GM18873 (cell line): ENCODE results near the gene SLC13A3.

Experiments used
- ATAC-seq: cut with Tn5 transposase; IDR thresholded peaks from one replicate; pipeline ENCODE4 v1.9.1; 2021; ENCODE audit warnings: mild to moderate bottlenecking, moderate library complexity, moderate number of reproducible peaks; ENCODE audit not compliant: unreplicated experiment, low FRiP score

The SLC13A3 gene

DNA sequence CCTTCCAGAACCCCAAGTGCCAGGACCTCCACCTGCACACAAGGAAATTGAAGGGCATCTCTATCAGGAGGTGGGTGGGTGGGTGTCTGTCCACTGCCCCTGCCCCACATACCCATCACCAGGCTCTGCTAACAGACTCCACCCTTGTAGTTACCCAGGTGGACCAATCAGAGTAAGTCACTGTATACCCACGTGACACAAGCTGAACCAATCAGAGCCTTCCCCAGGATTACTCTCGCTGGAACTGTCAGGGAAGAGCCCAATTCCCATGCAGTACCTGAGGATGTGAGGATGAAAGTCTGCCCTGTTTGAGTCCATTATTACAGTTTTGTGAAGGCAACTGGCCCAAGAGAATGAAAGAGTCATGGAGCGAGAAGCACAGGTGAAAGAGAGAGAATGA, 105.0 kb downstream of the SLC13A3 start:
- no peak for ATAC-seq

DNA sequence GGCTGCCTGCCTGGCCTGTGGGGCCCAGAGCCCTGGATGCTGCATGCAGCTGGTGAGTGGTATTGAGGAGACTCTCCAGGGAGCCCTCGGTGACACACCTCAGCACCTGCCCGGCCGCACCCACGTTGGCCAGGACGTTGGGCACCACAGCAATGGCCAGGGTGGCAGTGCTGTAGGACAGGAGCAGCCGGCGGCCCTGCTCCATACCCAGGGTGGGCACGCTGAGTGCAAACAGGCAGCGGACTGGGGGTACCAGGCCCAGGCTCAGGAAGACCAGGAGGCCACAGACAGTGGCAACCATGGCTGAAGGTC, 105.5 kb downstream of the SLC13A3 start:
- no peak for ATAC-seq

DNA sequence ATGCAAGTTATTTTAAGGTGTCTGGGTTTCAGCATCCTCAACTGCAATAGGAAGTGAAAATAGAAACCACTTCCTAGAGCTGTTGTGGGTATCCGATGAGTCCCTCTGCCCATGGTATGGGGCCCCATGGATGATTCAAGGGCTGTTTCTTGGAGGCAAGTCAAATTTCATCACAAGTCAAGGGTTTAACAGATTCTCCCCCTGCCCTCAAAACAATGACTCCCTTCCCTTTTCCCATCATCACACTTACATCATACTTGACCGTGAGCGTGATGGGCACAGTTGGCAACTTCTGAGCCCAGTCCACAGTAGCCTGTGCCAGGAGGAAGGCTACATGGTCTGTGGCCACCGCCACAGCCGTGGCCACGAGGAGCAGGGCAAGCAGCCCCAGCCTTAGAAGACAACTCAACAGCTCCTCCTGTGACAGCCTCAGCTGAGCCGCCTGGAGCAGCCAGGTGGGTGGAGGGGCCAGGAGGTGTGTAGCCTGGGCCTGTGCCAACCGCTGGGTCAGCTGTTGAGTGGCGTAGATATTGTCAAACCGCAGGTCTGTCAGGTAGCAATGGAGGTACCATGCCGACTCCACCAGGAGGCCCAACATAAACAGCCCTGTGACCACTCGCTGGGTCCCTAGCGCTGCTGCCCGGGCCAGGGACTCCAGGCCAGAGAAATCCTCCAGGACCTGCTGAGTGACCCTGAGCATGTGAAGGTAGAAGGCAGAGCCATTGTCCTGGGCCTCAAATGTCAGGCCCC, 106.0 kb downstream of the SLC13A3 start:
- no peak for ATAC-seq

DNA sequence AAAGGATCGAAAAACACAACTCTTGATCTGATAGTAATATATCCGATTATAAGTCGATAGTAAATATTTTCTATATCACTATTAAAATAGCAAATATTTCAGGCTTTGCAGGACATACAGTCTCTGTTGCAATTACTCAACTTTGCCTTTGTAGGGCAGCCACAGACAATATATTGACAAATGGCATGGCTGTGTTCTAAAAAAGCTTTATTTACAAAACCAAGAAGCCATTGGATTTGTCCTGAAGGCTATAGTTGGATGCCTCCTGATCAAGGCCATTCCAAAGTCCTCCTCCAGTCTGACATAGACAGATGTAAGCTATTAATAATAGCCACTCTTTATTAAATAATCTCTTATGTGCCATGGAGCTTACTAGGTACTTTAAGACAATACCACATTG, 106.7 kb downstream of the SLC13A3 start:
- ATAC-seq: no peak

DNA sequence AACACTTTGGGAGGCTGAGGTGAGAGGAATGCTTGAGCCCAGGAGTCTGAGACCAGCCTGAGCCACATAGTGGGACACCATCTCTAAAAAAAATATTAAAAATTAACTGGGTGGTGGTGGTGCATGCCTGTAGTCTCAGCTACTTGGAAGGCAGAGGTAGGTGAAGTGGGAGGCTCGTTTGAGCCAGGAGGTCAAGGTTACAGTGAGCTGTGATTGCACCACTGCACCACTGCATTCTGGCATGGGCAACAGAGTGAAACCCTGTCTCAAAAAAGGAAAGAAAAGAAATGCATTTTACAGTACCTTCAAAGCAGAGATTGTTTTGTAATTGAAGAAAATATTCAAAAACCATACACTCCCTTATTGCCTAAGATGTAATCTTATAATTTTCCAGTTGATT, 107.3 kb downstream of the SLC13A3 start:
- no peak for ATAC-seq

DNA sequence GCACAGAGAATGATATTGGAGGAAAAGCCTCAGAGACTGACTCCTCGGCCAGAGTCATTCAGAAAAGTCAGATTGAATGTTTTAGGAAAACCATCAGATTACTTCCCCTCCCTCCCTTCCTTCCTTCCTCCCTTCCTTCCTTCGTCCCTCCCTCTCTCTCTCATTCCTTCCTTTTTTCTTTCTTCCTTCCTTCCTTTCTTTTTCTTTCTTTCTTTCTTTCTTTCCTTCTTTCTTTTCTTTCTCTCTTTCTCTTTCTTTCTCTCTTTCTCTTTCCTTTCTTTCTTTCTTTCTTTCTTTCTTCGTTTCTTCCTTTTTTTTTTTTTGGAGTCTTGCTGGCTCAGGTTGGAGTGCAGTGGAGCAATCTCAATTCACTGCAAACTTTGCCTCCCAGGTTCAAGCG, 108.2 kb downstream of the SLC13A3 start:
- ATAC-seq: no peak

DNA sequence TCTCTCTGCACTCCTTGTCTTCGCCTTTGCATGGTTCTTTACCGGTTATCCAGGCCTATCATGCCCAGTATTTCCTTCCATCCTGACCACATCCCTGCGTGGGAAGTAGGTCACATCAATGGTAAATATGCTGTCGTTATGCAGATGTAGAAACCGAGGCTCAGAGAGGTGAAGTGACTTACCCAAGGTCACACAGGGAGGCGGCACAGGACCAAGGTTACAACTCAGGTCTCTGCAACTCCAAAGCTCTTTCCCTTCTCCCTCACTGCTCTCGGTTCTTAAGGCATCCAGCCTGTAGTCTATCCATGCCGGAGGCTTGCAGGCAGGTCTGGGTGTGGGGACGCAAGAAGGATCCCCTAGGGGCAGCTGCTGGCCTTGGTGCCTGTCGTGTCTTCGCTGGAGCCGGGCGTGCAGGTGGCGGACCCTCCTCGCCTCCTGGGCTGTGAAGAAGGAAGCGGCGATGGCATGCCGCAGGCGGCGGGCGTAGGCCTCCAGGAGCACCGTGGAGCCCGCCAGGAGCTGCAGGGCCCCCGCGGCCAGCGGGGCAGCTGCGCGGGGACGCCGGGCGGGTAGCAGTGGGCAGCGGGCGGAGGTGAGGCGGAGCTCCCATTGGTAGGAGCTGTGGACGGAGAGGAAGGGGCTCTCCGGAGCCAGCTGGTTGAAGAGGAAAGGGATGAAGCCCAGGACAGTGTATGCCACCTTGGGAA, 109.9 kb downstream of the SLC13A3 start:
- no peak for ATAC-seq

DNA sequence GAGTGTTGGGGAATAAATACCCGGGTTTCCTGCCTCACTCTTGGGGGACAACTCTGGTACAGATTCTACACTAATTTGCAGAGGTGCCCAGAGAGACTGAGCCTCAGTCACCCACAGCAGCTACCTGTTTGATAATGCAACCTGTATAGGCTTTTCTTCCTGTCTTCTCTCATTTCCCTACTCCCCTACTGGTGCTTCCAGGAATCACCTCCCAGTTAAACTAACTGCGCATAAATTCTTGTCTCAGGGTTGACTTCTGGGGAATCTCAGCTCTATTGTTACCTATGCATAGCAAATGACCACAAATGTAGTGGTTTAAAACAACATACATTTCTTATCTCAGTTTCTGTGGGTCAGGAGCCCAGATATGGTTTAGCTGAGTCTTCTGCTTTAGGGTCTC, 112.1 kb downstream of the SLC13A3 start:
- ATAC-seq: no peak

DNA sequence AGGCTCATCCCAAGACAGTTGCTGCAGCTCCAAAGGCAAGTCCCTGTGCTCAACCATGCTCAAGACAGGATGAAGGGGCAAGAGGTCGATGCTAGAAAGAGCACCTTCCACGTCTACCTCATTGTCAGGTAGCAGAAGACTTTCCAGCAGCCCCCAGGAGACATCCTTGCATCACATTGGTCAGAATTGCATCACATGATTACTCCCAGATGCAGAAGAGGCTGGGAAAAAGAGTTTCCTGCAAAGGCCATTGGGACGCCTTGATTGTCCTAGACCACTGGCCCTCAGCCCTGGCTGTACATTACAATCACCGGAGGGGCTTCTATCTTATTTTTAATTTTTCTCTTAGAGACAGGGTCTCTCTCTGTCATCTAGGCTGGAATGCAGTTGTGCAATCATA, 120.6 kb downstream of the SLC13A3 start:
- no peak for ATAC-seq

DNA sequence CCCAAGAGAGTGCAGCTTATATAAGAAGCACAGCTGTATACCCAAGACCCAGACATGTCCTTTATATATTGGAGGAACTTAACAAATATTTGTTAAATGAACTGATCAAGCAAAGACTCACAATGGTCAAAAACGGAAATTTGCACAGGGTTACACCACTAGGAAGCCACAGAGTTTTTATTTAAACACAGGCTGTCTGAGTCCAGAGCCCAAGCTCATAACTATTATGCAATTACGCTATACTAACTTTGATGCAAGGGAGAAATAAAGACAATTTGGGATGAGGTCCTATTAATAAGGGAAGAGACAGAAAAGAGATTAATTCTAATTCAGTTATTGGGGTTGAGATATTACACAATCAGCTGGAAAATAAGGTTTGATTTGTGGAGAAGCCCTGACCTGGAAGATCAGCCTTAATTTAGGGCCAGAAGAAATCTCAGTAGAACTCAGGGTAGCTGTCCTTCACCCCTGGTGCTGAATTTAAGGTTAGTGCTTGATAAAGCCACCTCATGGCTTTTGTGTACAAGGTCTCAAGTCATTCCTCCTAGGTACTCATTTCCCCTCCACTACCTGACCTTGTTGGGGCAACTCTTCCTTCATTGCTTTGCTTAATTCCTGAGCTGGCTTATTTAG, 127.4 kb downstream of the SLC13A3 start:
- no peak for ATAC-seq

DNA sequence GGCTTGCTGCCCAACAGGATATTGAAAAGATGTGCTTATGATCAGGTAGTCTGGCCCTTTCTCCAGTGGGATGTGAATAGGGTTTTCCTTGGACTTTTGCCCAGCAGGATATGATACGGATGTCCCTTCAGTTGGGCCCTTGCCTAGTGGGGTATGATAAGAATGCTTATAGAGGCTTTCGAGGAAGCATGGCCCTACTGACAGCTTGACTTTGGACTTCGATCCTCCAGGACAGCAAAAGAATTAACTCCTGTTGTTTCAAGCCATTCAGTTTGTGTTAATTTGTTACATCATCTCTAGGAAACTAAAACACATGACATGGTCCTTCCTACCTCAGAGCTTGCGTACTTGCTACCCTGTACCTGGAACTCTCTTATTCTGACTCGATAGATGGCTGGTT, 128.2 kb downstream of the SLC13A3 start:
- ATAC-seq: no peak

DNA sequence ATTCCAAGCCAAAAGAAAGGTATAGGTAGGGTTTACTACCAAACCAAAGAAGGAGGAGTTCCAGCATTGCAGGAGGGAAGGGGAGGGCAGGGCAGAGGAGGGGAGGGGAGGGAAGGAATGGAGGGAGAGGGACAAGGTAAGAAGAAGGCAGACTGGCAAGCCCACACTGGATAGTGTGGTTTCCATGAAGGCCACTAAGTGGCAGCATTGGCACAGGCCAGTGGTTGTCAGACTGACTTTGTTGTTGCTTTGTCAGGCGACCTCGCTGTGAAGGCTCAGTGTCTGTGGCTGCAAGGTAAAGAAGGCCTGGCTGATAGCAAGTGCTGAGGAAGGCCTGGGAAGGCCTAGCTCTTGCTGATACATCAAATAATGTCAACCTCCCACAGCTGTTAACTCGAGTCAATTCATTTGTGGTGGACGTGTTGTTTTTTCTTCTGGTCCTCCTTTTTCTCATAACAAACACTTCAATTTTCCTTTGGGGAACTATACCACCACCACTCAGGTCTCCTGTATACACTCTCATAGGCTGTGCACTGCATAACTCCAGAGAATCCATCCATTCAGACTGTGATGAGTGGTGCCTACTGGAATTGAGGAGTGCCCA, 130.2 kb downstream of the SLC13A3 start:
- no peak for ATAC-seq

DNA sequence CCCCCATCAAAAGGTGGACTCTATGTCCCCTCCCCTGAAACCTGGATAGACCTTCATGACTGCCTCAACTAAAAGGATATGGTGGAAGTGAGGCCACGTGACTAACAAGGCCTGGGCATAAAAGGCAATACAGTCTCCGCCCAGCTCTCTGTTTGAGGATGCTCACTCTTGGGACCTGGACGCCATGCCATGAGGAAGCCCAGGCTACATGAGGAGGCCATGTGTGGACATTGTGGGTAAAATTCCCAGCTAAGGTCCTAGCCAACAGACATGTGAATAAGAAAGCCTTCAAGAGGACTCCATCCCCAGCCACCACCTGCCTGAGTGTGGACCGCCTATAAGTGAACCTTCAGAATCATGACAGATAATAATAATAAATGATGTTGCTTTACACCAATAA, 130.7 kb downstream of the SLC13A3 start:
- no peak for ATAC-seq

DNA sequence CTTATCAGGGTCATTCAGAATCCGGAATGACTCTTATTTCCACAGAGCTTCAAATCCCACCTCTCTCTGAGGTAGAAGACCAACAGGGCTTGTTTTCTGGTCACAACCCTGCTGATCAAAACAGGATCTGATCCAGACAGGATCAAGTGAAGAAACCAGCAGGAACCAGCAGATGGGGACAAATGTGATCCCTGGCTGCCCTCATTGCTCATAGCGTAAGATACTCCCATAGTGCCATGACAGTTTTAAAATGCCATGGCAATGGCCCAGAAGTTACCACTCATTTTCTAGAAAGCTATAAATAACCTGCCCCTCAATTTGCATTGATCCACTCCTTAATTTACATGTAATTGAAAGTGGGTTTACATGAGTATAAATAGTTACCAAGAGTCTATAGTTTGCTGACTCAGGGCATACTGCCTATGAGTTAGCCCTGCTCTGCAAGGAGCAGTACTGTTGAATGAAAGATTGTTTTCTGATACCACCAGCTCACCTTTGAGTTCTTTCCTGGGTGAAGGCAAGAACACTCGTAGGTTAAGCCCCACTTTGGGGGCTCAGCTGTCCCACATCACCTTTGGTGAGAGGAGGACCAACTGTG, 131.7 kb downstream of the SLC13A3 start:
- no peak for ATAC-seq

DNA sequence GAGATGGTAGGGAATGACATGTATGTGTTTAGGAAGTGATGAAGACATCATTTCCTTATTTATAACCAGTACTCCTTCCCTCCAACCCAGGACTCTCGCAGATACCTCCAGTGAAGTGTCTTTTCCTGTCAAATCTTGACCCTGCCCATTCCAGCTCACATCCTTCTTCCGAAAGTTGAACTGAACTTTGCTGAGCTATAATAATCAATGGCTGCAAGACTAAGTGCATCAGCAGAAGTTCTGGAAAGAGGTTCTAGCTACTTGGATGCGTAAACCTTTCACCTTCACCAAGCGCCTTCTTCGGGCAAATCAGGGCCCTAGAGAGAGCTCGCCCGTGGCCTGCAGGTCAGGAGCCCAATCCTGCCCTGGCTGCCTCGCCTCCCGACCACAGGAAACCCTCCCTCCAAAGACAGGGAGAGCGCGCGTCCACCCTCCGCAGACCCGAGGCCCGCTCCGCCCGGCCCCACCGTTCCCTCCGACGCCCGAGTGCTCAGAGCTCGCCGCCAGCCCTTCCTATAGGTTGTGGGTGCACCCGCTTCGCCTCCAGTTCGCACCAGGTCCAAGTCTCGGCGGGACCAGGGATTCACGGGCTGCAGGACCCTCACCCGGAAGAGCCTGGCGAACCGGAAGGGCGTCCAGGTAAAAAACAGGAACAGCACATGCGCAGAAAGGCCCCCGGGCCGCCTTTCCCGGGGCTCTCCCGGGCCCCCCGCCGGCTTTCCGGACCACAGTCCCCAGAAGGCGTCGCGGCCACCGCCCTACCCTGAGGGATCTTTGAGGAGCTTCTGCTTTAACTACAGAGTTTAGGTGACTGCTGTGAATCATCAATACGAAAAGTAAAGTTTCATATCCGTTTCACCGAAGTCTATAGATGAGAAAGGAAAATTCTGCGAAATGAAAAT, 138.1 kb downstream of the SLC13A3 start, which contains the start of gene ZNF334:
ZNF334 (minus strand) TSS at position 617 of the 902 bp plus-strand sequence. CDS start 1,457 bp downstream, outside the sequence.
- ATAC-seq: no peak

DNA sequence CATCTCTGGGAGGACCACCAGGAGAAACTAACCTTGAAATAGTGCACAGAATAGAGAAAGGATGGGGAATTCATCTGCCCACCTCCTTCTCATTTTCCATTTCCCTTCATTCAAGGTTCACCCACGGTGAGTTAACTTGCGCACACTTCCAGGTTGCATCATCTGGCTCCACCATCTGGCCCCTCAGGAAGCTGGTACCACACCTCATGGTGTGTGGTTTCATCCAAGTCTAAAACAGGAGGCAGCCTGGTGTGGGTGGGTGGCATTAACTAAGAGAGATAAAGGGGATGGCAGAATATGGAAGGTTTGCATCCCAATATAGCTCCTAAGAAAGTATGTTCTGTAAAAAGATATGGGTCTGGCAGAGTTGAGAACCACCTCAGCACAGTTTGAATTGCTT, 141.7 kb downstream of the SLC13A3 start:
- no peak for ATAC-seq
